A673 (cell line): ENCODE measurements around the gene ITGB3.

ENCODE experiments used
- CTCF ChIP-seq: fragments of 300-800, 200-600 bp; sonication (generic); conservative IDR thresholded peaks from 2 replicates; pipeline ENCODE4 v1.5.1; 2017; ENCODE audit warnings: low read depth, mild to moderate bottlenecking, antibody characterized with exemption, low read length, moderate library complexity, mixed read lengths
- EZH2 ChIP-seq: fragments of 200-600 bp; sonication (generic); IDR thresholded peaks from 2 replicates; pipeline ENCODE4 v1.6.1; 2017; ENCODE audit warnings: borderline replicate concordance, low read depth, mild to moderate bottlenecking, mixed read lengths, antibody characterized with exemption, low read length; ENCODE audit not compliant: poor library complexity, severe bottlenecking

- TF ChIP-seq EZH2 (no peak), CTCF (no peak)
These were observed 84.4 kb downstream of the ITGB3 start for GRCh38 chr17:47338026-47338425.
